ENCODE results near the gene CCL26.
"Not testable (repeated sequence)": the region's sequence is repeated elsewhere in the genome, so short reads cannot be mapped to it uniquely, and the experiment has no call there.

The CCL26 gene

DNA sequence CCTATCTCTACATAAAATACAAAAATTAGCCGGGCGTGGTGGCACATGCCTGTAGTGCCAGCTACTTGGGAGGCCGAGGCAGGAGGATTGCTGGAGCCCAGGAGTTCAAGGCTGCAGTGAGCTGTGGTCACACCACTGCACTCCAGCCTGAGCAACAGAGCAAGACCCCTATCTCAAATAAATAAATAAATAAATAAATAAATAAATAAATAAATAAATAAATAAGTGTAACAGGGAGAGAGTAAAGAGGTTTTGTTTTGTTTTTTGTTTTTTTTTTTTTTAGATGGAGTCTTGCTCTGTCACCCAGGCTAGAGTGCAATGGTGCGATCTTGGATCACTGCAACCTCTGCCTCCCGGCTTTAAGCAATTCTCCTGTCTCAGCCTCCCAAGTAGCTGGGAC lies 20.6 kb upstream of the CCL26 start:
- DNase-seq (ENCODE audit: low read depth) = not testable (repeated sequence)

GRCh38 chr7:75789361-75789924 lies 17.4 kb upstream of the CCL26 start:
- no peak for DNase-seq (ENCODE audit: low read depth)

GRCh38 chr7:75788154-75788847 lies 16.3 kb upstream of the CCL26 start:
- not testable (repeated sequence) for DNase-seq (ENCODE audit: low read depth)

GRCh38 chr7:75783058-75783457 lies 11.0 kb upstream of the CCL26 start:
- not testable (repeated sequence) for DNase-seq (ENCODE audit: low read depth)

GRCh38 chr7:75780647-75781273 lies 8.7 kb upstream of the CCL26 start:
- not testable (repeated sequence) for DNase-seq (ENCODE audit: low read depth)

GRCh38 chr7:75779516-75779915 lies 7.5 kb upstream of the CCL26 start:
- DNase-seq (ENCODE audit: low read depth) = not testable (repeated sequence)

- DNase-seq (ENCODE audit: low read depth) = not testable (repeated sequence)
Measured at GRCh38 chr7:75779035-75779434, 7.0 kb upstream of the CCL26 start.

DNA sequence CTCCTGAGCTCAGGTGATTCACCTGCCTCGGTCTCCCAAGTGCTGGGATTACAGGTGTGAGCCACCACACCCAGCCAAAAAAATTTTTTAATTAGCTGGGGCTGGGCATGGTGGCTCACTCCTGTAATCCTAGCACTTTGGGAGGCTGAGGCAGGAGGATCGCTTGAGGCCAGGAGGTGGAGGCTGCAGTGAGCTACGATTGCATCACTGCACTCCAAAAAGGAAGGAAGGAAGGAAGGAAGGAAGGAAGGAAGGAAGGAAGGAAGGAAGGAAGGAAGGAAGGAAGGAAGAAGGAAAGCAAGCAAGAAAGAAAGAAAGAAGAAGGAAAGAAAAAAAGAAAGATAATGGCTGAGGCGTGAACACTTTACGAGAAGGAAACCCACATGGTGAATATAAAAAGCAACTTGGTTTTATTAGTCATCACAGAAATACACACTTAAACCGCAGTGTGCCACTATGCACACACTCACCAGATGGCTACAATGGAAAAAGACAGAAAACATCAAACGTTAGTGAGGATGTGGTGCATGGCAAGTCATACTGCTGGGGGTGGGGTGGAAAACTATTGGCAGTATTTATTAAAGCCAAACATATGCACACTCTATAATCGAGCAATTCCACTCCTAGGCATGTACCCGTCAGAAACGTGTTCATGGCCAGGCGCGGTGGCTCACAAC lies 4.4 kb upstream of the CCL26 start:
- peak; percentile 37 for DNase-seq (ENCODE audit: low read depth)

- DNase-seq (ENCODE audit: low read depth) = not testable (repeated sequence)
Measured at GRCh38 chr7:75773958-75774357, 1.9 kb upstream of the CCL26 start.

DNA sequence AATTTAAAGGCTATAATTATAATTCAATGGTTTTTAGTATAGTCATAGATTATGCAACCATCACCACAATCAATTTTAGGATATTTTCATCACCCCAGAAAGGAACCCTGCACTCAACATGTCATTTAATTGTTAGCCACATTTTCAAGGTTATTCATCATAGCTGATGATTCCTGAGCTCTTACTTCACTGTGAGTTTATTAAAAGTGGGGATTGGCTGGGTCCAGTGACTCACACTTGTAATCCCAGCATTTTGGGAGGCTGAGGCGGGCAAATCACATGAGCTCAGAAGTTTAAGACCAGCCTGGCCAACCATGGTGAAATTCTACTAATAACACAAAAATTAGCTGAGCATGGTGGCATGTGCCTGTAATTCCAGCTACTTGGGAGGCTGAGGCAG lies 787 bp downstream of the CCL26 start:
- DNase-seq (ENCODE audit: low read depth) = no peak

GRCh38 chr7:75762350-75762917 lies 9.6 kb downstream of the CCL26 start:
- no peak for DNase-seq (ENCODE audit: low read depth)

DNA sequence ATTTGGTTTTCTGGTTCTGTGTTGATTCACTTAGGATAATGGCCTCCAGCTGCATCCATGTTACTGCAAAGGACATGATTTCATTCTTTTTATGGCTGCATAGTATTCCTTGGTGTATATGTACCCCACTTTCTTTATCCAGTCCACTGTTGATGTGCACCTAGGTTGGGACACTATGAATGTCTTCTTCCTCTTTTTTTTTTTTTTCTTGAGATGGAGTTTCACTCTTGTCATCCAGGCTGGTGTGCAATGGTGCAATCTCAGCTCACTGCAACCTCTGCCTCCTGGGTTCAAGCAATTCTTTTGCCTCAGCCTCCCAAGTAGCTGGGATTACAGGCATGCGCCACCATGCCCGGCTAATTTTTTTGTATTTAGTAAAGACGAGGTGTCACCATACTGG lies 10.2 kb downstream of the CCL26 start:
- DNase-seq (ENCODE audit: low read depth) = not testable (repeated sequence)

GRCh38 chr7:75758491-75758890 lies 13.5 kb downstream of the CCL26 start:
- DNase-seq (ENCODE audit: low read depth) = no peak

DNA sequence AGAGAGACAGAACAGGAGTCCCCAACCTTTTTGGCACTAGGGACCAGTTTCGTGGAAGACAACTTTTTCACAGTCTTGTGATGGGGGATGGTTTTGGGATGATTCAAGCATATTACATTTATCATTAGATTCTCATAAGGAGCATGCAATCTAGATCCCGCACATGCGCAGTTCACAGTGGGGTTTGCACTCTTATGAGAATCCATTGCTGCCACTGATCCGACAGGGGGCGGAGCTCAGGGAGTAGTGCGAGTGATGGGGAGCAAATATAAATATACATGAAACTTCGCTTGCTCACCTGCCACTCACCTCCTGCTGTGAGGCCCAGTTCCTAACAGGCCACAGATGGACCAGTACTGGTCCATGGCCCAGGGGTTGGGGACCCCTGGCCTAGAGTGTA lies 14.2 kb downstream of the CCL26 start:
- DNase-seq (ENCODE audit: low read depth) = no peak

DNA sequence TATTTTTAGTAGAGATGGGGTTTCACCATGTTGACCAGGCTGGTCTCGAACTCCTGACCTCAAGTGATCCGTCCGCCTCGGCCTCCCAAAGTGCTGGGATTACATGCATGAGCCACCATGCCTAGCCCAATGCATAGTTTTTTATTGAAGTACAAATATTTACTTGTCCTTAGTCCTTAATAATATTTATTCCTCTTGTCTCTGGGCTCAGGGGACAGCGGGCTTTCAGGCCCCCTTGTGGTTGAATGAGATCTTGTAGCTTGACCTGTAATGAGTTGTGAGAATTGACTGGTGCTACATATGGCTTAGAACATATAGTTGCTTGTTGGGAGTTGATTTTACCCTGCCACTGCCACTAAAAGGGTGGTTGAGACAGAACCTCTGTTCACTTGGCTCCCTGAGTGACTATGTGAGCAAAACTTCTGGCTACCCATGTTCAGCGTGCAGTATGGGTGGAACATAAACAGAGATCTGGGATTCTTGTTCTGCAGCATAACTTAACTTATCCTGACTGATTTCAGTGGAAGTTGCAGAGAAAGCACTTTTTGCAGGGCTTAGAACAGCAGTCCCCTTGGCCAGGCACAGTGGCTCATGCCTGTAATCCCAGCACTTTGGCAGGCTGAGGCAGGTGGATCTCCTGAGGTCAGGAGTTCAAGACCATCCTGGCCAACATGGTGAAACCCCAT lies 14.9 kb downstream of the CCL26 start:
- DNase-seq (ENCODE audit: low read depth) = no peak

GRCh38 chr7:75756206-75756990 lies 15.6 kb downstream of the CCL26 start:
- no peak for DNase-seq (ENCODE audit: low read depth)

GRCh38 chr7:75743455-75743859 lies 28.6 kb downstream of the CCL26 start:
- no peak for DNase-seq (ENCODE audit: low read depth)

- DNase-seq (ENCODE audit: low read depth) = no peak
Measured at GRCh38 chr7:75740846-75741497, 31.0 kb downstream of the CCL26 start.

GRCh38 chr7:75739796-75740672 lies 32.0 kb downstream of the CCL26 start:
- no peak for DNase-seq (ENCODE audit: low read depth)
